GM23338 (cell line): ENCODE data around the gene DENR. TPM values are rescaled to one million over a fixed set of nuclear protein-coding genes. Genes with fewer than 3 reads are reported as not detected.

Experiments used
- ATAC-seq: fragments of 200-7000 bp; cut with Tn5 transposase; 3 replicates; pipeline ENCODE4 v1.9.1; 2020
- DNase-seq: peaks from one replicate; pipeline ENCODE4 v3.0.0-alpha.2; 2015; ENCODE audit warnings: low spot score
- H2AFZ ChIP-seq: fragments of 200-600 bp; sonication (generic); 2 replicates; pipeline ENCODE4 v1.8.0; 2016; ENCODE audit warnings: antibody characterized with exemption, mild to moderate bottlenecking, moderate library complexity
- H3F3A ChIP-seq: fragments of 200-600 bp; sonication (generic); replicated peaks from 2 replicates; pipeline ENCODE4 v1.8.0; 2017; ENCODE audit warnings: antibody characterized with exemption, mixed run types, low read depth
- H3K27ac ChIP-seq: fragments of 200-600 bp; sonication (generic); 2 replicates; pipeline ENCODE4 v1.6.1; 2016; ENCODE audit warnings: low read depth
- H3K27me3 ChIP-seq: fragments of 200-600 bp; sonication (generic); 2 replicates; pipeline ENCODE4 v1.8.0; 2016; ENCODE audit warnings: mild to moderate bottlenecking, mixed run types, moderate library complexity; ENCODE audit not compliant: insufficient read depth
- H3K36me3 ChIP-seq: fragments of 200-600 bp; sonication (generic); 2 replicates; pipeline ENCODE4 v1.8.0; 2016; ENCODE audit warnings: mild to moderate bottlenecking; ENCODE audit not compliant: insufficient read depth
- H3K4me1 ChIP-seq: fragments of 200-600 bp; sonication (generic); 2 replicates; pipeline ENCODE4 v1.8.0; 2016; ENCODE audit warnings: mild to moderate bottlenecking, moderate library complexity; ENCODE audit not compliant: insufficient read depth
- H3K4me2 ChIP-seq: fragments of 200-600 bp; sonication (generic); 2 replicates; pipeline ENCODE4 v1.7.1; 2017; ENCODE audit warnings: mixed run types
- H3K4me3 ChIP-seq: fragments of 200-600 bp; sonication (generic); 2 replicates; pipeline ENCODE4 v1.6.1; 2016; ENCODE audit warnings: mixed run types
- H3K79me2 ChIP-seq: fragments of 200-600 bp; sonication (generic); replicated peaks from 2 replicates; pipeline ENCODE4 v1.8.0; 2017; ENCODE audit warnings: mild to moderate bottlenecking; ENCODE audit not compliant: insufficient read depth
- H3K9me2 ChIP-seq: fragments of 200-600 bp; sonication (generic); 2 replicates; pipeline ENCODE4 v1.8.0; 2017; ENCODE audit not compliant: insufficient read depth
- H4K20me1 ChIP-seq: fragments of 200-600 bp; sonication (generic); replicated peaks from 2 replicates; pipeline ENCODE4 v1.8.0; 2017; ENCODE audit warnings: mild to moderate bottlenecking; ENCODE audit not compliant: insufficient read depth
- H3K27ac Mint-ChIP-seq: 2 replicates; pipeline ENCODE4 v1.8.0; 2020; ENCODE audit warnings: inconsistent platforms, mild to moderate bottlenecking, moderate library complexity, mixed read lengths
- H3K27me3 Mint-ChIP-seq: 3 replicates; pipeline ENCODE4 v1.8.0; 2022; ENCODE audit warnings: low read depth, mild to moderate bottlenecking, moderate library complexity, mixed read lengths, inconsistent platforms; ENCODE audit not compliant: insufficient read depth, poor library complexity
- H3K36me3 Mint-ChIP-seq: 3 replicates; pipeline ENCODE4 v1.8.0; 2021; ENCODE audit warnings: low read depth, mild to moderate bottlenecking, inconsistent platforms, moderate library complexity, mixed read lengths
- H3K4me1 Mint-ChIP-seq: 3 replicates; pipeline ENCODE4 v1.8.0; 2020; ENCODE audit warnings: mild to moderate bottlenecking, inconsistent platforms, mixed read lengths
- H3K4me3 Mint-ChIP-seq: 3 replicates; pipeline ENCODE4 v1.8.0; 2021; ENCODE audit warnings: moderate library complexity, mild to moderate bottlenecking, inconsistent platforms, mixed read lengths
- H3K9me3 Mint-ChIP-seq: 3 replicates; pipeline ENCODE4 v1.8.0; 2020; ENCODE audit warnings: moderate library complexity, mild to moderate bottlenecking, inconsistent platforms, mixed read lengths
- CREB1 ChIP-seq: fragments of 250-450 bp; sonication (Bioruptor Pico); IDR thresholded peaks from 2 replicates; pipeline ENCODE4 v1.5.0; 2020; ENCODE audit warnings: low read depth, mild to moderate bottlenecking, moderate library complexity
- EZH2 ChIP-seq: fragments of 200-600 bp; sonication (generic); IDR thresholded peaks from one replicate; pipeline ENCODE4 v1.8.0; 2017; ENCODE audit warnings: antibody characterized with exemption, mild to moderate bottlenecking, low read depth; ENCODE audit not compliant: unreplicated experiment
- EZH2phosphoT487 ChIP-seq: fragments of 200-600 bp; sonication (generic); IDR thresholded peaks from one replicate; pipeline ENCODE4 v1.8.1; 2018; ENCODE audit warnings: antibody characterized with exemption; ENCODE audit not compliant: unreplicated experiment
- JUNB ChIP-seq: IDR thresholded peaks from one replicate; pipeline ENCODE4 v1.6.1; 2016; ENCODE audit warnings: antibody characterized with exemption; ENCODE audit not compliant: unreplicated experiment
- ZNF331 ChIP-seq: fragments of 250-450 bp; sonication (Bioruptor Pico); IDR thresholded peaks from 2 replicates; pipeline ENCODE4 v1.5.0; 2020; ENCODE audit warnings: low read depth, mild to moderate bottlenecking, moderate library complexity
- polyA plus RNA-seq: library from polyadenylated mRNA; unstranded; fragments of >200 nt; fragmentation: Nextera tagmentation; extraction: Ambion mirVana; gene quantifications from 2 replicates; pipeline ENCODE4 v1.2.1, GENCODE V29; 2016
- total RNA-seq: library from RNA; depleted of rRNA; stranded (reverse); fragments of >200 nt; shearing (Covaris generic); gene quantifications from 2 replicates; pipeline ENCODE4 v1.2.3, GENCODE V29; 2014
- TF ChIP-seq, protein P1 (sequence below): fragments of 250-450 bp; sonication (Bioruptor Pico); IDR thresholded peaks from 2 replicates; pipeline ENCODE4 v1.5.0; 2020; ENCODE audit warnings: mild to moderate bottlenecking, moderate library complexity

DENR gene
- total and polyA plus RNA-seq, 2 experiments from 2014 or later, result 55.2 to 130 TPM

DNA sequence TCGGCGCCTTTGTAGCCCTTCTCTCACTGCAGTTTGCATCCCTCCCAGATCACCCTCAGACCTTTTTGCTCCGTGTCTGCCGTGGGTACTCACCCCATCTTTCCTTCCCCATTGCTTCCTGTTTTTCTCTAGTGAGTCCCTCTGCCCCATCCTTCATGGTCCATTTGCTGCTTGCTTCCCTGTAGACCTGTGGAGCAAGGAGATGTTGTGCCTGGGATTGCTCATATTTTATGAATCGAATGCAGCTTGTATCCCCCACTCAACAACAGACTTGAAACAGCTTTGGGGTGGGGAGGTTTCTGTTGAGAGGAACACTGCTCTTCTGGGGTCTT lies 661 bp downstream of the DENR start (continued):
- TF ChIP-seq, protein P1, sequence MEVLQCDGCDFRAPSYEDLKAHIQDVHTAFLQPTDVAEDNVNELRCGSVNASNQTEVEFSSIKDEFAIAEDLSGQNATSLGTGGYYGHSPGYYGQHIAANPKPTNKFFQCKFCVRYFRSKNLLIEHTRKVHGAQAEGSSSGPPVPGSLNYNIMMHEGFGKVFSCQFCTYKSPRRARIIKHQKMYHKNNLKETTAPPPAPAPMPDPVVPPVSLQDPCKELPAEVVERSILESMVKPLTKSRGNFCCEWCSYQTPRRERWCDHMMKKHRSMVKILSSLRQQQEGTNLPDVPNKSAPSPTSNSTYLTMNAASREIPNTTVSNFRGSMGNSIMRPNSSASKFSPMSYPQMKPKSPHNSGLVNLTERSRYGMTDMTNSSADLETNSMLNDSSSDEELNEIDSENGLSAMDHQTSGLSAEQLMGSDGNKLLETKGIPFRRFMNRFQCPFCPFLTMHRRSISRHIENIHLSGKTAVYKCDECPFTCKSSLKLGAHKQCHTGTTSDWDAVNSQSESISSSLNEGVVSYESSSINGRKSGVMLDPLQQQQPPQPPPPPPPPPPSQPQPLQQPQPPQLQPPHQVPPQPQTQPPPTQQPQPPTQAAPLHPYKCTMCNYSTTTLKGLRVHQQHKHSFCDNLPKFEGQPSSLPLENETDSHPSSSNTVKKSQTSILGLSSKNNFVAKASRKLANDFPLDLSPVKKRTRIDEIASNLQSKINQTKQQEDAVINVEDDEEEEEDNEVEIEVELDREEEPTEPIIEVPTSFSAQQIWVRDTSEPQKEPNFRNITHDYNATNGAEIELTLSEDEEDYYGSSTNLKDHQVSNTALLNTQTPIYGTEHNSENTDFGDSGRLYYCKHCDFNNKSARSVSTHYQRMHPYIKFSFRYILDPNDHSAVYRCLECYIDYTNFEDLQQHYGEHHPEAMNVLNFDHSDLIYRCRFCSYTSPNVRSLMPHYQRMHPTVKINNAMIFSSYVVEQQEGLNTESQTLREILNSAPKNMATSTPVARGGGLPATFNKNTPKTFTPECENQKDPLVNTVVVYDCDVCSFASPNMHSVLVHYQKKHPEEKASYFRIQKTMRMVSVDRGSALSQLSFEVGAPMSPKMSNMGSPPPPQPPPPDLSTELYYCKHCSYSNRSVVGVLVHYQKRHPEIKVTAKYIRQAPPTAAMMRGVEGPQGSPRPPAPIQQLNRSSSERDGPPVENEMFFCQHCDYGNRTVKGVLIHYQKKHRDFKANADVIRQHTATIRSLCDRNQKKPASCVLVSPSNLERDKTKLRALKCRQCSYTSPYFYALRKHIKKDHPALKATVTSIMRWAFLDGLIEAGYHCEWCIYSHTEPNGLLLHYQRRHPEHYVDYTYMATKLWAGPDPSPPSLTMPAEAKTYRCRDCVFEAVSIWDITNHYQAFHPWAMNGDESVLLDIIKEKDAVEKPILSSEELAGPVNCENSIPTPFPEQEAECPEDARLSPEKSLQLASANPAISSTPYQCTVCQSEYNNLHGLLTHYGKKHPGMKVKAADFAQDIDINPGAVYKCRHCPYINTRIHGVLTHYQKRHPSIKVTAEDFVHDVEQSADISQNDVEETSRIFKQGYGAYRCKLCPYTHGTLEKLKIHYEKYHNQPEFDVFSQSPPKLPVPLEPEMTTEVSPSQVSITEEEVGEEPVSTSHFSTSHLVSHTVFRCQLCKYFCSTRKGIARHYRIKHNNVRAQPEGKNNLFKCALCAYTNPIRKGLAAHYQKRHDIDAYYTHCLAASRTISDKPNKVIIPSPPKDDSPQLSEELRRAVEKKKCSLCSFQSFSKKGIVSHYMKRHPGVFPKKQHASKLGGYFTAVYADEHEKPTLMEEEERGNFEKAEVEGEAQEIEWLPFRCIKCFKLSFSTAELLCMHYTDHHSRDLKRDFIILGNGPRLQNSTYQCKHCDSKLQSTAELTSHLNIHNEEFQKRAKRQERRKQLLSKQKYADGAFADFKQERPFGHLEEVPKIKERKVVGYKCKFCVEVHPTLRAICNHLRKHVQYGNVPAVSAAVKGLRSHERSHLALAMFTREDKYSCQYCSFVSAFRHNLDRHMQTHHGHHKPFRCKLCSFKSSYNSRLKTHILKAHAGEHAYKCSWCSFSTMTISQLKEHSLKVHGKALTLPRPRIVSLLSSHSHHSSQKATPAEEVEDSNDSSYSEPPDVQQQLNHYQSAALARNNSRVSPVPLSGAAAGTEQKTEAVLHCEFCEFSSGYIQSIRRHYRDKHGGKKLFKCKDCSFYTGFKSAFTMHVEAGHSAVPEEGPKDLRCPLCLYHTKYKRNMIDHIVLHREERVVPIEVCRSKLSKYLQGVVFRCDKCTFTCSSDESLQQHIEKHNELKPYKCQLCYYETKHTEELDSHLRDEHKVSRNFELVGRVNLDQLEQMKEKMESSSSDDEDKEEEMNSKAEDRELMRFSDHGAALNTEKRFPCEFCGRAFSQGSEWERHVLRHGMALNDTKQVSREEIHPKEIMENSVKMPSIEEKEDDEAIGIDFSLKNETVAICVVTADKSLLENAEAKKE (CRISPR knock-in tag), result no peak
- no peak for TF ChIP-seq CREB1
- no peak for TF ChIP-seq JUNB
- TF ChIP-seq EZH2phosphoT487, result no peak

- ATAC-seq, result no peak
- no peak for TF ChIP-seq ZNF331 (CRISPR knock-in tag)
- Mint-ChIP-seq H3K27me3 (peaks cover 5% of the 10 kb centered on the region), H3K4me3 (no peak overlapping the region), H3K36me3 (peaks cover 68% of the 10 kb centered on the region), H3K4me1 (peaks cover 24% of the 10 kb centered on the region), H3K27ac (no peak overlapping the region), H3K9me3 (peaks cover 3% of the 10 kb centered on the region; the same call in 1 of the 3 replicates)
- no peak overlapping the region for H3K4me2 ChIP-seq
- no peaks in the 10 kb centered on the region for H3F3A ChIP-seq
- no peaks in the 10 kb centered on the region for H3K9me2 ChIP-seq
- H3K27me3 ChIP-seq, result no peaks in the 10 kb centered on the region
- H3K79me2 ChIP-seq, result peaks cover 69% of the 10 kb centered on the region
- no peak for DNase-seq
- H2AFZ ChIP-seq, result no peak overlapping the region
- peaks cover 29% of the 10 kb centered on the region for H4K20me1 ChIP-seq
- peaks cover 49% of the 10 kb centered on the region for H3K36me3 ChIP-seq
- no peak overlapping the region for H3K27ac ChIP-seq
- peaks cover 13% of the 10 kb centered on the region for H3K4me1 ChIP-seq
- H3K4me3 ChIP-seq, result no peak overlapping the region
Observed at GRCh38 chr12:122754790-122755189, 2.2 kb downstream of the DENR start.

DNA sequence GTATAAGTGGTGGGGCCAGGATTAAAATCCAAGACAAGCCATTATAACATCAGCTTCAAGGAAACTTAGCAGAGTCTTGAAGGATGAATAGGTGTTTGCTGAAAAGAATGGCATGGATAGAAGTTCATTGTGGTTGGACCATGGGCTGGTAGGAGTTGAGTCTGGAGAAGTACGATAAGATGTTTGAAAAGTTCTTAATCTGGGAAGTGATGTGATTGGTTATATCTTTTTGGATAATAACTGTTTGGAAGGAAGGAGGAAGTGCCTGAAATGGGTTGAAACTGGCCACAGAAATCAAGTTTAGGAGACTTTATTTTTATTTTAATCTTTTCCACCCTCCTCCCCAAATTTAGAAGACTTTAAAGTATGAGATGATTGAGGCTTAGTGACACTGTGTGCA lies 4.9 kb downstream of the DENR start:
- Histone ChIP-seq H4K20me1 (peaks cover 34% of the 10 kb centered on the region), H3F3A (no peaks in the 10 kb centered on the region), H3K9me2 (no peaks in the 10 kb centered on the region), H3K4me2 (no peak overlapping the region), H3K4me1 (peaks cover 10% of the 10 kb centered on the region), H3K27ac (no peak overlapping the region), H3K4me3 (no peak overlapping the region), H3K27me3 (no peaks in the 10 kb centered on the region), H2AFZ (no peak overlapping the region), H3K36me3 (peaks cover 61% of the 10 kb centered on the region), H3K79me2 (peaks cover 96% of the 10 kb centered on the region)
- Mint-ChIP-seq H3K4me1 (peaks cover 9% of the 10 kb centered on the region; the same call in 2 of the 3 replicates), H3K9me3 (no peaks in the 10 kb centered on the region), H3K27ac (no peak overlapping the region), H3K27me3 (no peaks in the 10 kb centered on the region), H3K36me3 (peaks cover 86% of the 10 kb centered on the region), H3K4me3 (no peak overlapping the region)
- ATAC-seq, result no peak
- DNase-seq, result no peak
- TF ChIP-seq, protein P1 (CRISPR knock-in tag), result no peak
- no peak for TF ChIP-seq EZH2
